ENCODE data around the gene MRPL44.

GRCh38 chr2:223908304-223908998 is 48.8 kb upstream of the MRPL44 start:
- TF ChIP-seq EZH2phosphoT487 (IDR thresholded peaks at IDR 0.05; ENCODE audit: insufficient read depth, low read depth), result no peak
- no peak for TF ChIP-seq EZH2 (IDR thresholded peaks at IDR 0.05; ENCODE audit: insufficient read depth, poor library complexity, severe bottlenecking)
